Fibroblast of peridontal ligament (primary cell): Measurements from ENCODE around the gene ISY1.
"Not testable (repeated sequence)": the region's sequence is repeated elsewhere in the genome, so short reads cannot be mapped to it uniquely, and the experiment has no call there.

ENCODE experiments used
- DNase-seq: peaks from one replicate; pipeline ENCODE4 v3.0.0-alpha.2; 2010; ENCODE audit errors: extremely low read depth

Gene ISY1

DNA sequence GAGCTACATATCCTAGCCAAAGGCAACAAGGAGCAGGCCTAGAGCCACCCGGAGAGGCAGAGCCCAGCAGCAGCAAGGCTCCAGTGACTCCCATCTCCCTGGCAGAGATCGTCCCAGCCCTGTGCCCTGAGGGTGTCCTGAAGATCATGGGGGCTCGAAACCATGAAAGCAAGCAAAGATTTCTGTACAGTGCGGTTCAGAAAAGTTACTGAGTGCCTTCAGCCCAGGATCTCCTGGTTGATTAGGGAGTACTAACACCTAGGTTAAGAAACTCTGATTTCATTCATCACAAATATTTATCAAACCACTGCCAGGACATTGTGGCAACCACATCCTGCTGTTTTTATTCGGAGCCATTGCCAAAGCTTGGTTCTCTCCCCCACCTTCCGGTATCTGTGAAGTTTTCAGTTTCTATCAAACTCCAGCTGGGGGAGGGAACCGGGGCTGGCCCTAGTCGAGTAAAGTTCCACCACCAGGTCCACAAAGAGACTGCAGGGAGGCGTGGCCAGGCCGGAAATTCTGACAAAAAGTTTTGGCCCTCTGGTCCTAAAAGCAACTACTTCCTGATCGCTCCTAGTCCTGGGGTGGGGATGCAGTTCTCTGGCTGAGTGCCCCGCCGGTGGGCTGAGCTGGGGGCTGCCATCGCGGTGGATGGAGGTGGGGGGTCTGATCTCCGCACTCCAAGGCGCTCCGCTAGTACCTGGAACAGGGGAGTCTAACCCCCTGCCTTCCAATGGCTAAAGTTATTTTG is 40.4 kb downstream of the ISY1 start:
- peak; percentile 80 for DNase-seq

DNA sequence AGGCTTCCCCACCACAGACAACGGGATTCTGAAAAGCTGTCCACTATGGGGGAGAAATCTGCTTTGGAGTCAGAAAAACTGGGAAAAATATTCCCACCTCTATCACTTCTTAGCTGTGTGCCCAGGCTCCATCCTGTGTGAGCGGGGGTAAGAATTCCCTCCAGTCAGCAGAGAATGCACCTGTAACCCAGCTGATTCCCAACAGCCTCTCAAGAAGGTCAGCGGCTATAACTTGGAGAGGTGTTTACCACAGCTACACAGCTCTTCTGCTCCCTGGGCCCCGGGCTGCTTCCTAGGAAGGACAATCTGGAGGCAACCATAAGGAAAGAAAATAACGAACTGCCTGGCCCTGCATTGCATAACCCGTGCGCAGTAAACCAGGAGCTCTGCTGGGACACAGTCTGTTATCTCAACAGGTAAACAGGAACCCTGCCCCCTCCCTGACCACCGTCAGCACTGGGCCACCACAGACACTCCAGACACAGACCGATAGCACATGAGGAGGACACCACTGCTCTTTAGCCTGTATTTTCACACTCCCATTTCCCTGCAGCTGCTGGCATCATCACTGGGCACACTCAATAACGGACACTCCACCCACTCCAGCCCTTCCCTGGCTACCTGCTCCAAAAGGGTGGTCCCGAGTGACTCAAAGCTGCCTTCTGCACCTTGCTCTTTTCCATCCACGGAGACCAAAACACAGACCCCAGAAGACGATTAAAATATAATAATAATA is 41.3 kb downstream of the ISY1 start:
- DNase-seq, result no peak

DNA sequence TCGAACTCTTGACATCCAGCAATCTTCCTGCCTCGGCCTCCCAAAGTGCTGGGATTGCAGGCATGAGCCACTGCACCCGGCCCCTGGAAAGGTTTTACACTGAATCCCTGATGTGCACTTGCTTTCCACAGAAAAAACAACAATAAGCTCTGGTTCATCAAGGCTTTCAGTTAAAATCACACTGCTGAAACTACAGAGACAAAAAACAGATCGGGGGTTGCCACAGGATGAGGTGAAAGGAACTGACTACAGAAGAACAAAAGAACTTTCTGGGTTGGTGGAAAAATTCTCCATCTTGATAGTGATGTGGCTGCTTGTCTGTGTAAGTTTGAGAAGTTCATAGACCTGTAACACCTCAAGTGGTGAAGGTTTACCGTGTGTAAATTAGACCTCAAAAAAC is 42.1 kb downstream of the ISY1 start:
- DNase-seq, result no peak

DNA sequence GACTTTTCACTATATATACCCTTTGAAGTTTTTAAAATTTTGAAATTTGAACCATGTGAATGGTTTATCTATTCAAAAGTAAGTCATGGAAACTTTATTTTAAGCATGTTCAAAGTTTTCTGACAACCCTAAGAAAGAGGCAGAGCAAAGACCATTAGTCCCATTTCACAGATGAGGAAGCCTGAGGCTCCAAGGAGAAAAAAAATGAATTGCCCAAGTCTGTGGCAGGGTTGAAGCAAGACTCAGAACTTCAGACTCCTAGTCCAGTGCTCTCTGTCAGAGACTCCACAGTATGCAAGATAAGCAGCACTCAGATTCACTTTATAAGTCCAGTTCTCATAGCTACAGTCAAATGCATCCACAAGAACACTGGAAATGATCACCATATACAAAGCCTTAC is 43.7 kb downstream of the ISY1 start:
- DNase-seq, result no peak

DNA sequence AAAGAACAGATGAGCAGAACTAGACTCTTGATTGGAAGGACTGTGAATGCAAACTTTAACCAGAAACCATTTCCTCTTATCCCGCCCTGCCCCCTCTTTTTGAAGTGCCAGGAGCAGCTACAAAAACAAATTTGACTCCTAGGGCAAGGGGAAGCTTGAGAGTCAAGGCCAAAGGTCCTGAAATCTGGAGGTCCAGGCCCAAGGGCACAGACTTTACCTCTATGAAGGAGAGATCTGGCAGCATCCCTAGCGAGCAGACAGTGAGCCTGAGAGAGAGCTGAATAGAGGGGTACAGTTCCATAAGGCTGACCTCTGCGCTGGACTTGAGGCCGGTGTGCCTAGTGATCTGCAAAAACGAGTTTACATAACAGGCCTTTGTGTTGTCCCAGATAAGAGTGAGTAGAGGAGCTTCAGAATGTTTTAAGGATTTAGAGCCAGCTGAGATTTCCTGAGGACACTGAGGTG is 44.3 kb downstream of the ISY1 start:
- no peak for DNase-seq

DNA sequence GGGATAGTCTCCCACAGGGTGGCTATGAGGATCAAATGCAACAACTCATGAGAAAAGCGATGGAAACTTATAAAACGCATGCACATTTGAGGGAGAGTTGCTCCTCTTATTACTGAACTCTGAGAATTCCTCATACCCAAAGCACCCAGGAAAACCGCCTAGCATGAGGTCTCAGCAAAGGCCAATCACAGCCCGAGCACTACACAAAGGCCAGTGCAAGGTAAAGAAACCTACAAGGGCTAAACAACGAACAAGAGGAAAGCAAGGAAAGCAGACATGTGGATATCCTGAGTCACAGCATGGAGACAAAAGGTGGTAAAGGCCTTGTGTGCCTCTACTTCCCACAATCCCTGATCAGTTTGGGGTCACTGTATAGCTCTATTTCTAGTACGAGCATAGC is 46.4 kb downstream of the ISY1 start:
- no peak for DNase-seq

DNA sequence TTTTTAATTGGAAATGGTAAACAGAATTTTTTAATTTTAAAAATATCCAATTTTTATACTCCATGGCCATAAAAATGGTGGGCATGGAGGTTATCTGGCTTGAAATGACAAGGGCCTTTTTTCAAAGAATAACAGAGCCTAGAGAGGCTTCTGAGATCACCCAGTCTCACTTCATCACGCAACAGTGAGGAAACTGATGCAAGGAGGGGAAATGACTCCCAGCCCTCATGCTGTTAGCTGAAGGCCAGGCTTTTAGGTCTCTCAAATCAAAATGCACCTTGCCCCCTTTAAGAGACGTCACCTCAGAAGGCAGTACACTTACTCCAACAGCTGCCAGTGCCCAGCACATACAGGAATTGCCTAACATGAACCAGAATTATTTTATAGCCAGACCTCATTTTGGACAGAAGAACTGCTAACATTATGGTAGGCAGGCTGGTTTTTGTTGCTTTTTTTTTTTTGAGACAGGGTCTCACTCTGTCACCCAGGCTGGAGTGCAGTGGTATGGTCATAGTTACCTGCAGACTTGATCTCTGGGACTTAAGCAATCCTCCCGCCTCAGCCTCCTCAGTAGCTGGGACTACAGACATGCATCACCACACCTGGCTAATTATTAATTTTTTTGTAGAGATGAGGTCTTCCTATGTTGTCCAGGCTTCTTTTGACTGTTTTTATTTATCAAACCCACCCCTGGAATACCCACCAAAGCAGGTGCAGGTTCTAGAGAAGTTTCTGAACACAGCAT is 48.4 kb downstream of the ISY1 start:
- DNase-seq, result peak; percentile 51

DNA sequence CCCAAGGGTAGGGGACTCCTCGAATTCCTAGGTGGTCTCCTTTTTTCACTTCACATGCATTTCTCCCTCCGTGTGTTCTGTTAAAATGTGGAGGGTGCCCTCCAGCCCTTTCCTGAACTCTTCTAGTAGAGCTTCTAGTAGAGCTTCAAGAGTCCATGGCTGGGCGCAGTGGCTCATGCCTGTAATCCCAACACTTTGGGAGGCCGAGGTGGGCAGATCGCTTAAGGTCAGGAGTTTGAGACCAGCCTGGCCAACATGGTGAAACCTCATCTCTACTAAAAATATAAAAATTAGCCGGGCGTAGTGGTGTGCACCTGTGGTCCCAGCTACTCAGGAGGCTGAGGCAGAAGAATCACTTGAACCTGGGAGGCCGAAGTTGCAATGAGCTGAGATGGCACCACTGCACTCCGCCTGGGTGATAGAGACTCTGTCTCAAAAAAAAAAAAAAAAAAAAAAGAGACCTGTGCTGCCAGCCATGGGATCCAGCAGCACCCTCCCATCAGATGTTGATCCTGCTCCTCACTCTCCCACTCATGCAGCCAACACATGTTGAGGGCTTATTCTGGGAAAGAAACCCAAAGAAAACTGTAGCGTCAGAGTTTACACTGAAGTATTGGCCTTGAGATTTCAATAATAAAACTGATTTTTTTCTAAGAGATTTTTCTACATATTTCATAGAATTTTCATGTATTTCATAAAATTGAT is 49.6 kb downstream of the ISY1 start:
- not testable (repeated sequence) for DNase-seq

DNA sequence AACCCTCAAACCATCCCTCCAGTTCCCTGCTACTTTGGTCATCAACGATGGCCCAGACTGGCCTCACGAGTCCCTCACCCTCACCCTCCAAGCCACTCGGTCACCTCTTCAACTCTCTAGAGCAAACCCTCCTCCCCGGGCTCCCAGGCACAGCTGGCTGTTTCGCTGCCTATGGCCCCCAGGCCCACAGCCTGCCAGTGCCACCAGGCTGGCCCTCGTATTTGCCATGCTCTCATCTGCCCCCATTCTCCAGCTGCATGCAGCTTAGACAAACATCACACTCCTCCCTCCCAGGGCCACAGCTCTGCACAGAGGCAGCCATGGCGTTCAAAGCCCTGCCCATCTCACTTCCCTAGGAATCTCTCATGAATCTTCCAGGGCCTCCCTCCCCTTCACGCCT is 53.1 kb downstream of the ISY1 start:
- DNase-seq, result no peak

DNA sequence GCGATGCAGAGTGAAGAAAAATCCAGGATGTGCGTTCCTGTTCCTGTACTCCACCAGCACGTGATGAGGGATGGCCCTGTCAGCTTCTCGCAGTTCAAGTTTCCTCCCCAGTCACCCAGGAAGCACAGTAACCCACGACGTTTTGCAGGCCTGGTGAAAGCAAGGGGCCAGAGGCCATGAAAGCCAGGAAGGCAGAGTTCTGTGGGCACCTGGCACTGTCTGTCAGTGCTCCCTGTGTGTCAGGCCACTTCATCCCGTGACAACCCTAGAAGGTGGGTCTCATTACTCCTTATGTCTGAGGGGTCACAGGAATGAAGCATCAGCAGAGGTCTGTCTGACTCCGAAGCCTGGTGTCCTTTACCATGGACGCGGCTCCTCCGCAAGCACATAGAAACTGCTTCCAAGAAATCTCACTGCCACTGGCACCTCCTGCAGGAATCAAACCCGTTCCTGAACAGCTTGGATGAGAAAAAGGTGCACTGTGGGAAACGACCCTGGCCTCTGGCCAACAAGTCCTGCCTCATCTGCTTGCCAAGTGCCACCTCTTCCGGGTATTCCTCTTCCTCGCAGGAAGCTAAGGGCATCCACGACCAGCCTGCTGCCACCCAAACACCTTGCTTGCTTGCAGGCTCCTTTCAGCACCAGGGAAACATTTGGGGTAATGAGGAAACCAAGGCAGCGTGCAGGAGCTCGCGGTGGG is 53.8 kb downstream of the ISY1 start:
- DNase-seq, result no peak

DNA sequence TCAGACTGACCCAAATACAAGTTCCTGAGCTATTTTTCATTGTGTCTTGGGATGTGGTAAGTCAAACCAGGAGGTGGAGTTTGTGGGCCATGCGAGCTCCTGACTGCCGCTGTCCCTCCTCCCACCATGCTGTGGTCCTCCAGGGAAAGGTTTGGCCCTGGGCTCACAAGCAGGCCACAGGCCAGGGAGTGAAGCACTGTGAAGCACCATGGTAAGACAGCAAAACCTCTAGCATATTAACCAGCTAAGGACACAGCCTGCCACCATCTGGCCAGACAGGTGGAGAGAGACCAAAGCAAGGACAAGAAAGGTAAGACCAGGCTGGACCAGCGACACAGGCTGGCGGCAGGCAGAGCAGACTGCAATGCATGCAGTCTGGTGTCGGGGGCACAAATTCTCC is 54.5 kb downstream of the ISY1 start:
- peak; percentile 23 for DNase-seq

DNA sequence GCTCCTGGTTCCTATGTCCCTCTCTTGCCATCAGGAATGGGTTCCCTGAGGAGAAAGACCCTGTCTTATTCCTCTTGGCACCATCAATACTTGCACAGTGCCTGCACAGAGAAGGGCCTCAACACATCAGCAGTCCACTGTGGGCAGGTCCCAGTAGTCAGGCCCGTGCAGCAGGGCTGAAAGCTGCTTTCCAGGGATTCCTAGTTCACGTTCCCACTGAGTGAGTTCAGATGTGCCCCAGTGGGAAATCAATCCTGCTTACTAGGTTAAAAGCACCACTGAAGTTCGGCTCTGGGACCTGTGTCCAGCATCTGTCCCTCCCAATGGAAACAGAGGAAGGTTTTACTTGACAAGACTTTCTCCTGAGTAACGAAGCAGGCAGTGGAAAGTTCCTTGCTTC is 55.0 kb downstream of the ISY1 start:
- DNase-seq, result peak; percentile 12

DNA sequence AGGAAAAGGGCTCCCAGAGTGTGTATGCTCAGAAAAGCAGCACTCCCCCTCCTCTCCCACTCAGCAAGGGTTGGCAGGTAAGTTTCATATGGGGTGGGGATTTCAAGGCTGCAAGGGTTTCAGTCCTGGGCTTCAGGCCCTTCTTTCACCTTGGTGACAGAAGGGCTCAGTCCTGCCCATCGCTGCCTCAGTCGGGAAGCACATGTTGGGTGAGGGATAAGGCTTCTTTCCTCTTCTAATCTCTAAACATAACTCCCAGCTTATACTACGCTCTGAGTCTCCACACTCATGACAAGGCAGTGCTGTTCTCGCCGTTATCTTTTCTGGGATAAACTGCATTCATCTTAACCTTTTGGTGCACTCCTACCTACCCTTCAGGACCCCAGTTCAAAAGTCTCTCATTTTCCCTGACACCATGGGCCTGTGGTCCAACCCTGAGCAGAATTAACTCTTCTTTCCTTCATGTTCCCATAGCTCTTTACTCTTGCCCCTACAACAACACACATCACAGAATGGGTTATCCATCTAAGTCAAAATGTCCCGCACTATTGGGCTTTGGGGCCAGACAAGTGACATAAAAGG is 56.3 kb downstream of the ISY1 start:
- DNase-seq, result no peak

DNA sequence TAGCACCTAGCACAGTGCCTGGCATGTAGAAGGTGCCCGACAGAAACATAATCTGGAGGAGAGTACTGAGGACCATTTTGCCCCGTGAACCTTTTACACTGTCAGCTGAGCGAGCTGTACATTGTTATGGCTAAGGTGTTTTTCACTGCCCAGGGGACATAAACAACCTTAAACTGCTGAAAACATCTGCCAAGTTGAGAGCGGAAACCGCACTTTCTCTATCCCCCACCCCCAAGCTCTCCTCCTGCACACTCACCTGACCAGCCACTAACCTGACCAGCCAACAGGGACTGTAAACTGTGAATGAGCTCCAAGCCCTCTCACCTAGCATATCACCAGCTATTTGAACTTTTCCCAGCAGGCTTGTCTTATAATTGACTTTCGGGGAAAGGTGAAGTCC is 56.8 kb downstream of the ISY1 start:
- DNase-seq, result no peak

DNA sequence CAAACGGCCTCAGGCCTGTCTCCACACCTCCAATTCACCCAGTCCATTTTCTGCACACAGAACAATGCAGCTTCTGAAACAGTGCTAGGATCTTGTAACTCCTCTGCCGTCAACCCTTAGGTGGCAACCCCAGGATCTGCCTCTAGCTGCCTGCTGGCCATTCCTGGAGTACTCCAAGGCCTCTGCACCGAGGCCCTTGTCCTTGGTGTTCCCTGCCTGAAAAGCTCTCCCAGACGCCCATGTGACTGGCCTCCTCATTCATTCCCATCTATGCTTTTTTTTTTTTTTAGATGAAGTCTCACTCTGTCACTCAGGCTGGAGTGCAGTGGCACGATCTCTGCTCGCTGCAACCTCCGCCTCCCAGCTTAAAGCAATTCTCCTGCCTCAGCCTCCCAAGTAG is 57.6 kb downstream of the ISY1 start:
- DNase-seq, result no peak

DNA sequence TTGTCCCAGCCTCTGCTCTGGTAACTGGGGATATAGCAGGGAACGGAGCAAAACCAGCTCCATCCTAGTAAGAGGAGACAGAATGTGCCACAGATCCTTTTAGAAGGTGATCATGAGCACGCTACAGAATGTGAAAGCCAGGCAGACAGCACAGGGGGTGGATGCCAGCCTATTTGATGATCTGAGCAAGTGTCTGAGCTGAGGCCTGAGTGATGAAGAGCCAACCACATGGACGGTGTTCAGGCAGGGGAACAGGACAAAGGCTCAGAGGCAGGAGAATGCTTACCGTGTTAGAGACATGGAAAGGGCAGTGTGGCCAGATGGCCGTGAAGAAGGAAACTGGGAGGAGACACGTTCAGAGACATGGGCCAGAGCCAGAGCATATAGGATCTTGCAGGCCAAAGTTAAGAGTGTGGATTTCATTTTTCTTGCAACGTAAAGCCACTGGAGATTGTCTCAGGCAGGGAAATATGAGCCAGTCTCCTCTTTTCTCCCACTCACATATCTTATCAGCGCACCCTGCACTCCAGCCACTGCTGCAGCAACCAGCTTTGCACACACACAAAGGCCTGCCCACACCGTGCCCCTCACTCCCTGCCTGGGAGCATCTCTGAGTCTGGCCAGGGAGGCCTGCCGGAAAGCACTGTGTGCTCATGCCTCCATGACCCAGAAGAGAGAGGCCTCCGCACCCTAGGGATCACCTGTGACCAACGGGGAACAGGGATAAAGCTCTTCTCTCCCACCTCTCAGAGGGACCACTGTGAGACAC is 59.3 kb downstream of the ISY1 start:
- no peak for DNase-seq

DNA sequence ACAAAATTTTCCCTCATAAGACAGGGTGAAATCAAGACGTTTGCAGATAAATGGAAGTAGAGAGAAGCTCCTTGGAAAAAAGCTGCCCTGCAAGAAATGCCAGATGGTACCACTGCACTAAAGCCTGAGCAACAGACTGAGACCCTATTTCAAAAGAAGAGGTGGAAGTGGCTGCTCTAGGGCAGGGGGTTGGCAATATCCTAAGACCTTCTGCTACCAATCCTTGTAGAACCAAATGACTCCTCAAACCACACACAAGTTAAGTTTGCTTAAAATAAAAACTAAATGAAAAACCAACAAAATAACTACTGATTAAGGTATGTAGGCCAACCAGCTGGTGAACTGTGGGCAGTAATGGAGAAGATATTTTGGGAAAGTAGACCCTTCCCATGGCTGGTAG is 60.6 kb downstream of the ISY1 start:
- no peak for DNase-seq

DNA sequence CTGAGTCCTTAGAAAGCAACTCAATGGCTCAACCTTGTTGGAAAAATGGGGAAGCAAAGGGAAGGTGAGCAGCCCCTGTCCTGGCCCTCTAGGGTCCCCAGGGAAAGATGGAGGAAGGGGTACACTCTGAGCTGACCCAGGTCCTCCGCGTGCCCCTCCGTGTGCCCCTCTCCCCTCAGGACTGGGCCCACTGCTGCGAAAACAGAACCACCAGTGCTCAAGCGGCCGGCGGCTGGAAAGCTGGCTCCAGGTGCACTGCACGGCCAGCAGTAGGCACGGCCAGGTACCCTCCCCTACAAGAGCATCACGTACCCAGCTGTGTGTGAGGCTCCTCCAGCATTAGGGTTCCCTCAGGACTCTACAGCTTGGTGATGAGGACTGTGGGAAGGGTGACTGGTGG is 65.6 kb downstream of the ISY1 start:
- no peak for DNase-seq

DNA sequence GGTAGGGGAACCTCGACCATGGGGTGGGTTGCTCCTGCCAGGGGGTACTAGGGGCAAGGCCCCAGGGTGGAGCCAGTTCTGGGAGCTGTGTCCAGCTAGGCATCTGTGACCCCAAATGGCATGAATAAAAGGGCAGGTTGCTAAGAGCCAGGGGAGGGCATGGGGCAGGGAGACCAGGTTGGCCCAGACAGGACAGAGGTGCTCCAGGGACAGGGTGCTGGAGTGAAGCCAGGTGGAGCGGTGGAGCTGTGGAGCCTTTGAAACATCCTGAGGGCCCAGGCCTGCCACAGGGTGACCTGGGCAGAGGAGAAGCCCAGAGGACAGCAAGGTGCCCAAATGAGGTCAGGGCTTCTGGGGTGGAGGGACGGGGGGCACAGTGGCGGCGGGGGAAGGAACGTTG is 72.6 kb downstream of the ISY1 start:
- not testable (repeated sequence) for DNase-seq

DNA sequence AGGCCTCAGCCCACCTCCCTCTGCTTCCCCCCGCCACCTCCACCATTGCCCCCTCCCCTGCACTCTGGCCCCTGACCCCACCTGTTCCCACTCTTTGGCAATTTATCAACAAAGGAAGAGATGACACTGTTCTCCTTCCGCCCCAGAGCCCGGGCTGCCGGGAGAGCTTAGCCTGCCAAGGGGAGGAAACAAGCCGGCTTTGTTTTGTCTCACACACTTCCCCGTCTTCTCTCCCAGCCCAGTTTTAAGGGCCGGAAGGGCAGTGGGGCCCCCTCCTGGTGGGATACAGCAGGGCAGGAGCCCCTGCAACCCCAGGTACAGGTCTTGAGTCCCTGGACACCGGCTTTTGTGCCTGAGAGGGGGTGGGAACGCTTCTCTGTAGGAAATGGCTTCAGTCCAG is 73.0 kb downstream of the ISY1 start:
- peak; percentile 36 for DNase-seq
